Thoracic aorta (tissue), 2 donors: Measurements from ENCODE around the gene SLC39A3. TPM values are rescaled to one million over a fixed set of nuclear protein-coding genes. Genes with fewer than 3 reads are reported as not detected.

Experiments
- ATAC-seq: fragments of 150-250 bp; one replicate; pipeline ENCODE4 v1.8.0; 2017; ENCODE audit warnings: low read depth; ENCODE audit not compliant: insufficient number of reproducible peaks, low FRiP score
- DNase-seq: peaks from one replicate; pipeline ENCODE4 v3.0.0-alpha.2; 2020; ENCODE audit warnings: low spot score
- H3K27ac ChIP-seq, 2 donors: fragments of 200-600 bp; sonication (generic); 1 replicate in 1 of 2; 2 replicates in 1 of 2; pipeline ENCODE4 v1.5.1; 2016; ENCODE audit warnings: mild to moderate bottlenecking in 2 of 2, moderate library complexity in 2 of 2
- H3K27me3 ChIP-seq: fragments of 200-600 bp; sonication (generic); replicated peaks from 2 replicates; pipeline ENCODE4 v1.6.0; 2016; ENCODE audit warnings: mild to moderate bottlenecking; ENCODE audit not compliant: insufficient read depth
- H3K36me3 ChIP-seq: fragments of 200-600 bp; sonication (generic); one replicate; pipeline ENCODE4 v1.5.1; 2016
- H3K4me1 ChIP-seq, 2 donors: fragments of 200-600 bp; sonication (generic); 1 replicate in 1 of 2; 2 replicates in 1 of 2; pipeline versions ENCODE4 v1.5.1 to v1.6.0; 2016; ENCODE audit warnings: low read depth in 2 of 2, mild to moderate bottlenecking in 1 of 2; ENCODE audit not compliant: control insufficient read depth in 1 of 2
- H3K4me3 ChIP-seq: fragments of 200-600 bp; sonication (generic); 2 replicates; pipeline ENCODE4 v1.5.1; 2016; ENCODE audit warnings: mild to moderate bottlenecking
- H3K9me3 ChIP-seq: fragments of 200-600 bp; sonication (generic); 2 replicates; pipeline ENCODE4 v1.5.1; 2016
- CTCF ChIP-seq: fragments of 200-600 bp; sonication (generic); IDR thresholded peaks from one replicate; pipeline ENCODE4 v1.5.1; 2019; ENCODE audit warnings: antibody characterized with exemption
- total RNA-seq, 2 donors: library from RNA; depleted of rRNA; stranded (reverse); fragments of >200 nt; gene quantifications; one replicate each; pipeline versions ENCODE4 v1.1.0 to v1.2.3, GENCODE V29; 2016

The SLC39A3 gene
- total RNA-seq, 2 donors from 2014 or later = 26.6 to 37.6 TPM

GRCh38 chr19:2717638-2718541 lies 21.9 kb downstream of the SLC39A3 start:
- no peaks in the 10 kb centered on the region for H3K36me3 ChIP-seq
- ATAC-seq = no peak
- no peak for DNase-seq

GRCh38 chr19:2716722-2717637 lies 22.8 kb downstream of the SLC39A3 start:
- Histone ChIP-seq H3K4me1 (peaks cover 3 to 19% of the 10 kb centered on the region in 2 donors), H3K9me3 (peaks cover 5% of the 10 kb centered on the region), H3K4me3 (no peak overlapping the region), H3K36me3 (no peaks in the 10 kb centered on the region), H3K27me3 (no peaks in the 10 kb centered on the region), H3K27ac (no peak overlapping the region)
- no peak for TF ChIP-seq CTCF
- DNase-seq = no peak
- no peak for ATAC-seq

More at GRCh38 chr19:2717638-2718541, 21.9 kb downstream of the SLC39A3 start:
- peaks cover 4 to 28% of the 10 kb centered on the region in 2 donors for H3K4me1 ChIP-seq
- H3K27me3 ChIP-seq = no peaks in the 10 kb centered on the region
- no peak for TF ChIP-seq CTCF
- no peak overlapping the region for H3K27ac ChIP-seq
- no peak overlapping the region for H3K4me3 ChIP-seq
- H3K9me3 ChIP-seq = peaks cover 5% of the 10 kb centered on the region

GRCh38 chr19:2716275-2716650 lies 23.6 kb downstream of the SLC39A3 start:
- TF ChIP-seq CTCF = no peak
- H3K27ac ChIP-seq = no peak overlapping the region
- H3K27me3 ChIP-seq = no peaks in the 10 kb centered on the region
- no peaks in the 10 kb centered on the region for H3K36me3 ChIP-seq
- H3K4me3 ChIP-seq = no peak overlapping the region
- H3K4me1 ChIP-seq = peaks cover 3 to 12% of the 10 kb centered on the region in 2 donors
- ATAC-seq (no peak), DNase-seq (no peak)
- peaks cover 5% of the 10 kb centered on the region for H3K9me3 ChIP-seq

GRCh38 chr19:2715470-2716274 lies 24.1 kb downstream of the SLC39A3 start:
- Histone ChIP-seq H3K4me3 (no peak overlapping the region), H3K27me3 (no peaks in the 10 kb centered on the region), H3K4me1 (peaks cover 3 to 11% of the 10 kb centered on the region in 2 donors), H3K9me3 (peaks cover 5% of the 10 kb centered on the region), H3K36me3 (no peaks in the 10 kb centered on the region), H3K27ac (no peak overlapping the region)
- TF ChIP-seq CTCF = no peak
- no peak for DNase-seq
- ATAC-seq = no peak
